ENCODE data around the gene BARD1.
"Not testable (repeated sequence)": the region's sequence is repeated elsewhere in the genome, so short reads cannot be mapped to it uniquely, and the experiment has no call there.

The BARD1 gene

DNA sequence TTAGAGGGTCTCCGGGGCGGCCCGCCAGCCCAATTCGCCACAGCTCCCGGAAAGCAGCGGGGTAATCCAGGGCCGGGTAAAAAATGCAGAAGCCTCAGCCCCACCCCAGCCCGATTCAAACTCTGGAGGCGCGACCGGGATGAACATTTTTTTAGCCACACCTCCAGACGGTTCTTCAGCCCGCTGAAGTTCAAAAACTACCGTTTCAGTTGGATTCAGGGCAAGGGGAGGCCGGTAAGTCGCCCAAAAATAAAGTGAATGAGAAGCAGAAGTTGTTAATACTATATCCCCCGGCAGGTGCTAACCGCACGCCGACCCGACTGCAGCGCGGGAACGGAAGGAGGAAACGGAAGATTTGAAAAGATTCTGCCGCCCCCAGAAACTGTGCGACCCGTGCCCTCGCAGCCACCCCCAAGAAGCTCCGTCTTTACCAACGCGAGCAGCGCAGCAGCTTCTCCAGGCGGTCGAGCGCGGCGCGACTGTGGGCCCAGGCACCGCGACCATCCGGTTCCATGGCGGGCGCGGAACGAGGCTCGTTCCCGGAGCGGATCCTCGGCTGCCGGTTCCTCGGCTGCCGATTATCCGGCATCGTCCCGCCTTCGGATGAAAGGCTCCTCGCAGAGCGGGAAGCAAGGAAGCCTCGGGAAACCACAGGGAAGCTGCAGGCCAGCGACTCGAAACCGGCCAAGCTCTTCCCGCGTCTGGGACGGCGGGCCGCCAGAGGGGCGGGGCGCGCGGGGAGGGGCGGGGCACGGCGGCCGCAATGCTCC lies at the start of gene BARD1:
Gene BARD1, minus strand, starts transcription at position 703 of the 770 bp plus-strand sequence. Its CDS starts 114 bp downstream, at position 589.
- DNase-seq: peak; percentile 58

DNA sequence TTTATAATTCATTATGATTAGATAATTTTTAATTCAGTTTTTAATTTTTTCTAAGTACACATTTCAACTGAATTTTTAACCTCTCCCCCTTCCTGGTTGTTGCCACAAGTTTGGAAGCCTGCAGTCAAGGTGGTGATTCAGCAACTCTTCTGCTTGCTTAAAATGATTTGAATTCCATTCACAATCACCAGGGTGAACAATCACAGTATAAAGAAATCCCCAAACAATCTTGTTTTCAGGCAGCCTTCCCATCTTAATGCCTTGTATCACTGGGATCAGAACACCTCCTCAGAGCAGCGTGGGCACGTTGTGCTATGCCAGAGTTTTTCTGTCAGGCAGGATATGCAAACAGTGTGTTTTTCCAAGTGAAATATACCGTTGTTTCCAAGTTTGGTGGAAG lies 46.7 kb upstream of the BARD1 start:
- no peak for DNase-seq

DNA sequence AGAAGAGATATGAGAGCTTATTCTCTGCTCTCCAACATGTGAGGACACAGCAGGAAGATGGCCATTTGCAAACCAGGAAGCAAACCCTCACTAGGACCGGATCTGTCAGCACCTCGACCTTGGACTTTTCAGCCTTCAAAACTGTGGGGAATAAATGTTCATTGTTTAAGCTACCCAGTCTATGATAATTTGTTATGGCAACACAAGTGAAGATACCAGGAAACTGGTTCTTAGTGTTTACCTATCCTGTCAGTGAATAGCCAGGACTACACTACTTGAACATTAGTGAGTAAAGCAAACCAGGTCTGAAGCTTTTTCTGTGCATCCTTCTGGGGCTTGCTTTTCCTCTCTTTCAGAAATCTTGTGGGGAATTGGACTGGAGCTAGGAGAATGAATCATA lies 44.4 kb upstream of the BARD1 start:
- DNase-seq: peak; percentile 53

DNA sequence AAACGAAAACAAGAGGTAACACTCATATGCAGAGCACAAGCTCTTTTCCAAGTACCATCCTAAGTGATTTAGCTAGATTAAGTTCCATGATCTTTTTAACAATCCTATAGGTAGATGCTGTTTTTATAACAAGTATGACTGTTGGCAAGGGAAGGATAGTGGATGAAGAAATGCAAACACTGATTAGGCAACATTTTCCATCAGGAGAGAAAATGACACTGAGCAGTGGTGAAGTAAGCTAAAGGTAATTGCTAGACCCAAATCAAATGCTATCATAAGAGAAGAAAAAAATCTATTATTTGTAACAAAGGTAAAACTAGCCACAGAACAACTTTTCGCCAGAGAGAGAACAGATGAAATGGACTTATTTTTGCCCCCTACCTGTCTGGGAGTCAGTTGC lies 34.3 kb upstream of the BARD1 start:
- DNase-seq: no peak

DNA sequence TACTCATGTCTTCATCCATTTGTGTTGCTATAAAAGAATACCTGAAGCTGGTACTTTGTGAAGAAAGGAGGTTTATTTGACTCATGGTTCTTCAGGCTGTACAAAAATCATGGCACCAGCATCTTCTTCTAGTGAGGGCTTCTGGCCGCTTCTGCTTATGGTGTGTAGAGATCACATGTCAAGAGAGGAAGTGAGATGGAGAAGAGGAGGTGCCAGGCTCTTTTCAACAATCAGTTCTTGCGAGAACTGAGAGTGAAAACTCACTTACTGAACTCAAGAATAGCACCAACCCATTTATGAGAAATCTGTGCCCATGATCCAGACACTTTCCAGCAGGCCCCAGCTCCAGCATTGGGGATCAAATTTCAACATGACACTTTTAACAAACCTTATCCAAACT lies 30.0 kb upstream of the BARD1 start:
- no peak for DNase-seq

DNA sequence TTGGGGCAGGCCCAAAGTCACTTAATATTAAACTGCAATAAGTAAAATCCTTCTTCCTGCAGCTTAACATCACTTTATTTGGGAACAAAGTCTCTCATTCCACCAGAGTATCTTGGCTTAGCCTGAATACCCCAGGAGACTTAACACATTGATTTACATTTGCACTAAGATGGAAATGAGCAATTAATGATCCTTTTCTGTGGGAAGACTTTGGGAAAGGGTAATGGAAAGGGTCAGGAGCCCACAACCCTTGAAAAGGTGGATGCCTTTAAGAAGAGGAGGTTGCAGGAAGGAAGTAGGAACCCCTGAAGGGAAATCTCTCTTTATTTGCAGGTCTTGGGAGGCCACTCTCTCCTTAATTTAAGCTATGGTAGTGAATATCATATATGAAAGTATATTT lies 28.0 kb upstream of the BARD1 start:
- DNase-seq: no peak

DNA sequence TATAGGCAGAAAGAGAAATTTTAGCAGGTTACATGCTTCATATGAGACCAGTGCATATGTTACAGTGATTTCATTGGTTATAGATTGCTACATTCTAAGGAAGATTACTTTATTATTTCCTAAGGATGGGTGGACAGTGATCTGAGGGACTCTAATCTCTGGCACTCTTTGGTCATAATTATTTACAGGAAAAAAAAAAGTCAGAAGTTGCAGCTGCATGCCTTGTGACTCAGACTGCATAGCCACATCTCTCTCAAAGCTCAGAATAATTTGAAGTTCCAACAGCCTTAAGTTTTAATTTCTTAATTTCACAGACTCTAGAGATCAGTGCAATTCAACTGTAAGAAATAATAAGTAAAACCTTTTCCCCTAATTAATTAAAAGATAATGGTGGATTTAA lies 27.1 kb upstream of the BARD1 start:
- no peak for DNase-seq

DNA sequence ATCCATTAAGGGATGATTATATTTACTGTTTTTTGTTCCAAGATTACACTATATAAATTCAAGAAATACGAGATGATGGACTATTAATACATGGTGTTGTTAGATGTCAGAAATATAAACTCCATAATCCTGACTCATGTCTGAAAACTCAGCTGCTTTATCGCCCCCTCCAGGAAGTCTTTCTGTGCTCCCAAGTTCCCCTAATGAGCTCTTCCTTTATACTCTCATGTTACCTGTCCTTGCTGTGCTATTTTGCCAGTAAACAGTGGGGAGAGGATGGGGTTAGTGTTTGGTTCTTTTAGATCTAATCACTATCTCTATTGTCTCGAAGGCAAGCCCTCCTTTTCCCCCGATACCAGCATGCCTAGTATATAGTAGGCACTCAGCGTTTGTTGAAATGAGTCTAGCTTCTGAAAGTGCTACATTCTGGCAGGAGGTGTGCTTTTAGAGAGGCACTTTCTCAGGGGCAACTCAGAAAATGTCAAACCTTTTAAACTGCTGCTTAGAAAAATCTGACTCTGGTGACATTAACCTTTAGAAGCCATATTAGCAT lies 21.4 kb upstream of the BARD1 start:
- DNase-seq: peak; percentile 34

DNA sequence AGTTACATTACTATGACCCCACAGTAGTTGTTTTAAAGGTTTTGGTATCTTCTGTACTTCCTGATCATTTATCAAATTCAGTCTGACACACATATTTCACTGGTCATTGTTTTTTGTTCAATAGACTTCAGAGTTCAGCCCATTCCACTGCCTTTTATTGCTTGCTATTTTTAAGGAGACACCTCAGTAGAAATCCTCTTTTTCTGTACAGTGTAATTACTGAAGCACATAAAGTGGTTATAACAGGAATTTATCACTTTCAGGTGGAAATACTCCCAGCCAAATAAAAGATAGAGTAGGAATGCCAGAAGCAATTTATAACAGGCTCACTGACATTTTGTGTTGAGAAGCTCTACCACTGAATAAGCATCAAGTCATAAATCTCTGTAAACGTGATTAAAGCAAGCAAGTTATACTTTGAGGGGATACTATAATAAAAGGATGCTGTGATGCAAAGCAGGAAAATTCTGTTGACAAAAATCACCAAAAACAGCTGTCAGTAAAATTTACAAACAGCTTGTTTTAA lies 6.6 kb upstream of the BARD1 start:
- no peak for DNase-seq

DNA sequence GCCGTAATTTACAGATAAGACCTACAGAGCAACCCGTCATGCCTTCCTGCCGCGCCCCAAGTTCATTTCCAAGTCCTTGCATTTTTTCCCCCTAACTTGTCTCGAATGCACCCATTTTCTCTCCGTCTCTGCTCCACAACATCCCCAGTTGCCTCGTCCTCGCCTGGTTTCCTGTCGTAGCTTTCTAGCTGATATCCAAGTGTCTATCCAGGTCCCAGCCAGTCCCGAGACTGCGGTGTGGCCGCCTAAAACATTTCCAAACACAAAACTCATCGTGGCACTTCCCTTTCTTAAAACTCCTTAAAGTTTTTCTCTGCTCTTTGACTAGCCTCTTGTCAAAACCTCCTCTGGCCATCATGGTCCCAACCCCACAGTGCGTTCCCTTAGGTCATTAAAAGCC lies 1.2 kb upstream of the BARD1 start:
- peak; percentile 38 for DNase-seq

DNA sequence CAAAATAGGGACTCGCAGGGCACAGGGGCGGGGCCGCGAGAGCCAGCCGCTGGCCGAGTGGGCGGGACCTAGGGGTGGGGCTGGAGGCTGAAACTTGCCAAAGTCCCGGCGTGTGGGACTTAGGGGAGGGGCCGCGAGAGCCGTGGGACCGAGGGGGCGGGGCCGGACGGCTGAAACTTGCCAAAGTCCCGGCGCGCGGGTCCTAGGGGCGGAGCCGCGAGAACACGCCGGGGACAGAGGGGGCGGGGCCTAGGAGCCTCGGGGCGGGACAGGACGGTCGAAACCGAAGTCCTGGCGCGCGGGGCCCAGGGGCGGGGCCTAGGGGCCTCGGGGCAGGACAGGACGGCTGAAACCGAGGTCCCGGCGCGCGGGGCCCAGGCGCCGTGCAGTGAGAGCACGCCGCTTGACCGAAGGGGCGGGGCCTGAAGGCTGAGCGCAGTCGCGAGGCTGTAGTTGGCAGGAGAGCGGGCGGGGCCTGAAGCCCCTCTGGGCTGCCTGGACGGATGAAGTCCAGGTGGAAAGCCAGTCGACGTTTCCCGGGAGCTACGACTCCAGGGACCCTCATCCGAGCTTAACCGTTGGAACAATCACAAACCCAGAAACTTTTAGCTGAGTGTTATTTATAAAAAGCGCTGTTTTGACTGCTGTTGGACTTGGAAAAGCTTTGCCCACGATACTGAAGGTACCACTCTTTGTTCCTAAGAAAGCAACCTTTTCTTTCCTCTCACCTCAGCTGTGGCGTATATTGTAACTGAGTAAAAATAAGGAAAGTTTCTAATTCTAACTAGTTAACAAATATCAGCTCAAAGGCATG lies 475 bp upstream of the BARD1 start:
- peak; percentile 97 for DNase-seq

DNA sequence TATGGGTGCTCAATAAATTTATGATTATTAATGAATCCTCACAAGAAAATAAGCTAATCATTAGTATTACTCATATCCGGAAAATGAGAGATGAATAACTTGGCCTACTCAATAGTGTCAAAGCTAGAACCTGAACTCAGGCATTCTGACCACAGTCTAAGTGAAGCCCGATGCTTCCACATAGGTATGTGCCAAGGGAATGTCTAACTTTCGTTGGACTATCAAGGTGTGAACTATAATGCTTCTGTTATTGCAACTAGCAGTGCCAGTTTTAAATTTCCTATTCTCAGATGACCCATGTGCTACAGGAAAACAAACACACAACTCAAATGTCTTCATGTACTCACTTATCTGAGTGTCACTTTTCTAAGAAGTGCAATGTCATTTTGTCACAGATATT lies 1.8 kb downstream of the BARD1 start:
- DNase-seq: no peak

DNA sequence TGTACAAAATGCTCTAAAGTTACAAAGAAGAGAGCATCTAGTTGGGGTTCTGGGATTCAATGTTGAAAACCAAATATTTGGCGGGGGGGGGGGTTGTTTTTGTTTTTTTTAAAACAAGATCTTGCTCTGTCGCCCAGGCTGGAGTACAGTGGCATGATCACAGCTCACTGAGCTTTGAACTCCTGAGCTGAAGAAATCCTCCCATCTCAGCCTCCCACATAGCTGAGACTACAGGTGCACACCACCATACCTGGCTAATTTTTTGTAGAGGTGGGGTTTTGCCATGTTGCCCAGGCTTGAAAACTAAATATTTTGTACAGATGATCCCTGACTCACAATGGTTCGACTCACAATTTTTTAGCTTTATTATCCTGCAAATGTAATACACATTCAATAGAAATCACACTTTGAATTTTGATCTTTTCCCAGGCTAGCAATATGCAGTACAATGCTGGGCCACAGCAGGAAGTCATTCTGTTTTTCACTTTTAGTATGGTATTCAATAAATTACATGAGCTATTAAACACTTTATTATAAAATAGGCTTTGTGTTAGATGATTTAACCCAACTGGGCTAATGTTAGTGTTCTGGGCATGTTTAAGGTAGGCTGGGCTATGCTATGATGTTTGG lies 7.6 kb downstream of the BARD1 start:
- no peak for DNase-seq

DNA sequence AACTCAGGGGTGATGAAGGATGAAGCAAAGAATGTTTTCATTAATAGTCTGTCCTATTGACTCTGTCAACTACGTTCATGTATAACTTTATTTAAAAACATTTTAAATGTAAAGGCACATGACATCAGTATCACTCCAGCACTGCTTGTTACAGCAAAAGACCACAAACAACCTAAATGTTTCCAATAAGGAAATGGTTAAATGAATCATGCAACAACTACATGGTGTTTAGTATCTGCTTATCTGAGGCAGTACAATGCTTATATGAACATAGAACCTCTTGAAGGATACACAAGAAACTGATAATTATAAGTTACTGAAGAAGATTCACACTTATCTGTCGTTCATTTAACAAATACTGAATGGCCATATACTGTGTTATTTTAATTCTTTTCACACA lies 8.4 kb downstream of the BARD1 start:
- DNase-seq: no peak

DNA sequence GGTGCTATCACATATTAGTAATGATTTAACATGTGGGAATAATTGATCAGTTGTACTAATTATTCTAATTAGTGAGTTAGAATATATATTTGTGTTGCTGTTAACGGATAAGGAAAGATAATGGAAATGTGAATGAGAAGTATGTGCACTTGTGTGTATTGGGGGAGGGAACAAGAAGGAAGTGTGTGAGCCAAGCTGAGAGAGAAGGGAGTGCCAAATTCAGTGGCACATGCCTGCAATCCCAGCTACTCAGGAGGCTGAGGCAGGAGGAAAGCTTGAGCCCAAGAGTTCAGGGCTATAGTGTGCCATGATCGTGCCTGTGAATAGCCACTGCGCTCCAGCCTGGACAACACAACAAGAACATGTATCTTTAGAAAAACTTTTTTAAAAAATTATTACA lies 9.3 kb downstream of the BARD1 start:
- no peak for DNase-seq

DNA sequence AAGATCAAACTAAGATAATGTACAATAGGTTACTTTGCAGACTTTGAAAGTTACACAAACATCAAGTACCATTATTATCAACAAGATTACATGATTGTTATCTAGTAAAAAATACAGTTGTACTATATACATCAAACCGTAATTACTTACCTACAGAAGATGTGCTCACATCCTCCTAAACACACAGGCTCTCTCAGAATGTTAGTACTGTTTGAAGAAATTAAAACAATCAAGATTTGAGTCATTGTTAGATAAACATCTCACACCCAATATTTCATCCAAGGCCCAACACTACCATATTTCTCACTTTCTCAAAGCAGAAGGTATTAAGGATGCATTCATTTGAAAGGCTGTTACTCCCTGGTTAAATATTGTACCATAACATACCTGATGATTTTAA lies 12.6 kb downstream of the BARD1 start:
- DNase-seq: no peak

DNA sequence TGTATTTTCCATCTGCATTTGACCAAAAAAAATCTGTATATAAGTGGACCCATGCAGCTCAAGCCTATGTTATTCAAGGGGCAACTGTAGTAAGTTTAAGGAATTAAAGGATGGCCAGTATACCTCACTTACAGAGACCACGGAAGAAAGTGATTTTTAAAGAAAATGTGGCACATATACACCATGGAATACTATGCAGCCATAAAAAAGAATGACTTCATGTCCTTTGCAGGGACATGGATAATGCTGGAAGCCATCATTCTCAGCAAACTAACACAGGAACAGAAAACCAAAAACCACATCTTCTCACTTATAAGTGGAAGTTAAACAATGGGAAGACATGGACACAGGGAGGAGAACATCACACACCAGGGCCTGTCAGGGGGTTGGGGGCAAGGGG lies 26.3 kb downstream of the BARD1 start:
- not testable (repeated sequence) for DNase-seq

DNA sequence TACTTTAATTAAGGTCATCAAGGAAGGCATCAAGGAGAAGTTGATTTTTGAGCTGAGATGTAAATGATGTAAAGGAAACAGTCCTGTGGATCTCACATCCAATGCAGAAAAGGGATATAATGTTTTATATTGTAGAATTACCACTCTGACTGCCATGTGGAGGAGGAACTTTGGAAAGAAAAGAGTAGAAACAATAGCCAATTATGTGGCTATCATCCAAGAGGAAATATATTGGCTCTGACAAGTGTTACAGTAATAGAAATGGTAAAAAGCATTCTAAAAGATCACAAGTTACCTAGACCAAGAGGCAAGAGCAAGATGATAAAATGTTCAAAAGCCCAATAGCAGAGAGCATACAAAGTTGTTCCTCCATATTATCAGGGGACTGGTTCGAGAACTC lies 26.8 kb downstream of the BARD1 start:
- no peak for DNase-seq

DNA sequence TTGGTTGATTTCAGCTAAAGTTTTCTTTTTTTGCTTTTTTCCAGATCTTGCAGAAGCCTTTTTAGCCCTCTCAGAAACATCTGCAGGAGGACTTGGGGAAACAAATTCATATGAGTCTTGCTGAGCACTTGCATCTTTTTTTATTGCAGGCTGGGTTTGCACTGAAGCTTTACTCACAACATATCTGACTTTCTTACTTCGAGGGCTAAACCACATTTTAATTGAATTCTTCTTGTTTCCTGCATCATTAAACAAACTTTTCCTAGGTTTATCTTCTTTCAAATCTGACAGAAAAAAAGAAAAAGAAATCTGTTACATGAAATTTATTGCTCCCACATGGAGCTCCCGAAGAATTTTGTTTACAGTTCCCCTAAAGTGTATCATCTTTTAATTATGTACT lies 28.3 kb downstream of the BARD1 start:
- DNase-seq: no peak

DNA sequence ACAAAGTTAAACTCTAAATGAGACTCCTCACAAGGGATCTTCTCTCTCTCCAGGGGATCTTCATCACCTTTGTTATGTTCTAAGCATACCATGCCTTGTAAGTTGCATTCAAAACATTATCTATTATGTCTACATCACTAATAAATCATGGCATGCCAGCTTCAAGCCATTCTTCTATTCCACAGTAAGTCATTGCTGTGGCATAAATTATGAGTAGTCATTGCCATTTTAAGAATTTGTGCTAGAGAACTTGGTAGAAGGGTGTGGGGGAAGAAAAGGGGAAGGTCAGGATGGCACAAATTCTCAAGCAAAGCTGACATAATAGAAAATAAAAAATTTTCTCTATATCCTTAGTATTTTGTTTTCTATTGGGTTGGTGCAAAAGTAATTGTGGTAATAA lies 33.5 kb downstream of the BARD1 start:
- no peak for DNase-seq

DNA sequence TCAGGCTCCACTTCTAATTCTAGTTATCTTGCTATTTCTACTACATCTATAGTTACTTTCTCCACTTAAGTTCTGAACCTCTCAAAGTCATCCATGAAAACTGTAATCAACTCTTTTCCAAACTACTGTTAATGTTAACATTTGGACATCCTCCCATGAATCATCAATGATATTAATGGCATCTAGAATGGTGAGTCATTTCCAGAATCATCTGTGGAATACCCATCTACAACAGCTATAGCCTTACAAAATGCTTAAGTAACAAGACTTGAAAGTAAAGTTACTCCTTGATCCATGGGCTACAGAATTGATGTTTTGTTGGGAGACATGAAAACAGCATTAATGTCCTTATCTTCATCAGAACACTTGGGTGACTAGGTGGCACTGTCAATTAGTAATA lies 35.4 kb downstream of the BARD1 start:
- no peak for DNase-seq

DNA sequence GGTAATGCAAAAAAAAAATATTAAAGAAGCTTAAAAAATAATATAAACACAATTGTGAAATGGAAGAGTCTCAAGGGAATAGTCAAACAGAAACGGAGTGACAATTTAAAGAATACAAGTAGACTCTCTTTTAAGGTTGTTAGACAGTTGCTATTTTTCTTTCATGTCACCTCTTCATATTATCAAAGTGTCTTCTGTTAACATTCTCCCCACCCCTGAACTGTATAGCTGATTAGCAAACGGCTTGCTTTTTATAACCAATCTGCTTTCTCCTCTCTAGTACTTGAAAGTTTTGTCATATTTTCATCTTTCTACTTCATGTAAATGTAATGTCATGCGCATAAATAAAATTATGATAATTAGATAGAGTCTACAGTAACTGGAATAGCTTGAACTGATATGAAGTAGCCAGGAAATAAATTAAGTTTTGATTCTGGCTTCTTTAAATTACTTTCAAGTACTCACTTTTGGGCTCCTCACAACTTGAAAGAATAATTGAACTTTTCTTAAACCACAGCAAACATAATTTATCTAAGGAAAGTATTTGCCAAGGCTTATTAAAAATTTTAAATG lies 37.0 kb downstream of the BARD1 start:
- DNase-seq: no peak

DNA sequence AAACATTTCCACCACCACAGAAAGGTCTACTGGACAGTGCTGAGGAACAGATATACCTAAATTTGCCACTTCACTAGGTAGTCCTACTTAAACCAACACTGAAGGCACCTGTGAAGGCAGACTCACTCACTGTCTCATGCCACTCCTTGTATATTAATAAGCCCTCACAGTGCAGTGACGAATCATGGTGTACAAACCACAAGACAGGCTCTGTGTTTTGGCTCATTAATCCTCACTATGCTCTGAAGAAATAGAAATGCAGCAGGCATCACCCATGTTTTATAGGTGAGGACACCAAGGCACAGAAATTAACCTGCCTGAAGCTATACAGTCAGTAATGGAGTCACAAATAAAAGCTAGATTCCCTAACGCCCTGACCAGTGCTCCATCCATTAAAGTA lies 44.3 kb downstream of the BARD1 start:
- DNase-seq: no peak

Measured in DMS53 (cell line).